Stimulated activated CD4-positive, alpha-beta T cell treated with anti-CD3 and anti-CD28 coated beads, Interleukin-1b, Interleukin-23, amount 100 ng/mL, for 24 hours (primary cell): ENCODE results near the gene CLEC16A.
A peak's percentile ranks its signal among the peaks of the same experiment; 100 is the strongest.
"Not testable (repeated sequence)": the region's sequence is repeated elsewhere in the genome, so short reads cannot be mapped to it uniquely, and the experiment has no call there.

Experiments
- DNase-seq, 4 experiments: peaks; one replicate each; pipeline ENCODE4 v3.0.0-alpha.2; 2020; ENCODE audit warnings: low read depth in 4 of 4, low spot score in 1 of 4

Gene CLEC16A

GRCh38 chr16:11098601-11099390 lies 154.4 kb downstream of the CLEC16A start:
- DNase-seq: no peak

GRCh38 chr16:11099672-11100205 lies 155.4 kb downstream of the CLEC16A start:
- DNase-seq: no peak

GRCh38 chr16:11100239-11100750 lies 155.9 kb downstream of the CLEC16A start:
- DNase-seq: peak in 1 of 4 experiments; percentile 59

- DNase-seq: no peak
Measured at GRCh38 chr16:11101283-11101682, 156.9 kb downstream of the CLEC16A start.

GRCh38 chr16:11101695-11102522 lies 157.5 kb downstream of the CLEC16A start:
- no peak for DNase-seq

GRCh38 chr16:11102523-11102898 lies 158.1 kb downstream of the CLEC16A start:
- DNase-seq: no peak

GRCh38 chr16:11103301-11103700 lies 158.9 kb downstream of the CLEC16A start:
- DNase-seq: not testable (repeated sequence)

- no peak for DNase-seq
Measured at GRCh38 chr16:11104168-11105037, 160.0 kb downstream of the CLEC16A start.

GRCh38 chr16:11105038-11105903 lies 160.9 kb downstream of the CLEC16A start:
- DNase-seq: no peak

GRCh38 chr16:11106726-11107125 lies 162.4 kb downstream of the CLEC16A start:
- DNase-seq: no peak

- no peak for DNase-seq
Measured at GRCh38 chr16:11107780-11108465, 163.6 kb downstream of the CLEC16A start.

- DNase-seq: no peak
Measured at GRCh38 chr16:11108466-11108805, 164.1 kb downstream of the CLEC16A start.

GRCh38 chr16:11109566-11109965 lies 165.2 kb downstream of the CLEC16A start:
- DNase-seq: no peak

- no peak for DNase-seq
Measured at GRCh38 chr16:11111150-11111549, 166.8 kb downstream of the CLEC16A start.

GRCh38 chr16:11111856-11112634 lies 167.7 kb downstream of the CLEC16A start:
- no peak for DNase-seq

- no peak for DNase-seq
Measured at GRCh38 chr16:11112723-11113348, 168.5 kb downstream of the CLEC16A start.

- no peak for DNase-seq
Measured at GRCh38 chr16:11114366-11115164, 170.2 kb downstream of the CLEC16A start.
